Stimulated activated CD4-positive, alpha-beta T cell treated with anti-CD3 and anti-CD28 coated beads, Interleukin-1b, Interleukin-23, amount 100 ng/mL, for 1 hour (primary cell): ENCODE measurements around the gene C9.
"Not testable (repeated sequence)": the region's sequence is repeated elsewhere in the genome, so short reads cannot be mapped to it uniquely, and the experiment has no call there.

ENCODE experiments used
- DNase-seq, 2 donors: peaks; one replicate each; pipeline ENCODE4 v3.0.0-alpha.2; 2020; ENCODE audit warnings: low read depth in 2 of 2

Gene C9

DNA sequence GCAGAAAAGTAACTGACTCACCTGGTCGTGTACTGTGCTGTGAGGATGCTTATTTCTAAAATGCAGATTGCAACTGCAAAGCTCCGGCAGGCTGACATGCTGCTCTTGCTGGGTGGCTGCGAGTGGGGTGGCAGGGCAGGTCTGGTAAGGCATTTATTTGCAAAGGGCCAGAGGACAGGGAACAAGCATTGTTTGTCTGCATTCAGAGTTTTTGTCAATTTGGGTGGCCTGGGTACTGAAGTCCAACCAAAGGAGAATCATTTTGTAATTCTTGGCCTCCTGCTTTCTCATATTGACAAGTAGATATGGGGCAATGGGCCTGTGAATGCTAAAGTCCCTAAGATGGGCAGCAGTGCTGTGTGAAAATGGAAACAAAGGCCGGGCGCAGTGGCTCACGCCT is at the start of gene C9:
TSS of gene C9 (minus strand) at position 129 of the 400 bp plus-strand sequence. CDS start at position 98, 31 bp downstream.
- no peak for DNase-seq

DNA sequence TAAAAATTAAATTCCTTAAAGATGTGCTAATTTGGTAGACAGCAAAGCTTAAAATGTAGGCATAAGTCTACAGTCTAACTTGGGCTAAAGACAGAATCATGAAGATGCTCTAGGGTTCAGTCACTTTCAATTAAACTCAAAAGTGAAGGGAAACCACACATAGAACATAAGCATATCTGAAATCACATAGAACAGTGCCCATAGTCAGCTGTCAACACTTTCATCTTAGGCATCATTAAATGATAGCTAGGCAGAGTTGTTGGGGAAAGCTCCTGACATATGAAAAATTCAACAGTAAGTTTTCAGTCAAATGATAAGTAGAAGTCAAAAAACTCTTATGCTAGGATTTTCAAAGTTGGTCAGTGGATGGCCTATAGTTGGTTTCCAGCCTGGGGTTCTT is 49.5 kb upstream of the C9 start:
- no peak for DNase-seq

- DNase-seq: no peak
Observed at GRCh38 chr5:39412721-39413394, 48.6 kb upstream of the C9 start.

DNA sequence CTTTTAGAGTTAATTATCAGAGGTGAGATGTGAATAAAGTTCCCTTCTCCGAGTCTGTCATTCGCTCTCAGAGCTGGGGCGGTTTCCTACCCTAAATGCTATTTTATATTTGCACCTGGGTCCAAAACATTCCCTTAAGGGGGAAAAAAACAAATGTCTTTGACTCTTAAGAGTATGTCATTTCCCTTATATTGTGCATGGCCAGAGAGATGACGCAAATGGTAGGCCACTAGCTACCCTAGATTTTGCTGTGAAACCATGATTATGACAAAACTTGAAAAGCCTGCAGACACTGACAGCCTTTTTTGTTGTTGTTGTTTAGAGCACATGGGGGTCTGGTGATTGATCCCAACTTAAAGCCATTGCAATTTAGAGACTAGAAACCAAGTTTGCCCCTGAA is 47.7 kb upstream of the C9 start:
- DNase-seq: no peak

DNA sequence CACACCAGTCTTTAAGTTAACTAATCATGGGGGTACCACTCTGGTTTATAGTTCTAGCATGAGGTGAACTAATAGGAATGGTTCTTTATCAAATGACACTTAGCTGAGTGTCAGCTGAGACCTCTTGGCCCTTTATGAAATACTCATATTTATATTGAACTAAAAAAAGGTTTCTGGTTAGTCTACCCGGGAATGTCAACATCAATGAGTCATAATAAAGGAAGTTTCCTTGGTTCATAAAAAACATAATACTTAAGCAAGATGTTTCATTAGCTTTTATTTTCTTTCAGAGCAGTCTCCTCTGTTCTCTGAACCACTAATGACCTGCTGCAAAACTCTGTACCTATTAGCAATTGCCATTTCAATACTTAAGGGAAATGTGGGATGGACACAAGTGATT is 46.8 kb upstream of the C9 start:
- DNase-seq: no peak

GRCh38 chr5:39409033-39409432 is 44.7 kb upstream of the C9 start:
- no peak for DNase-seq

DNA sequence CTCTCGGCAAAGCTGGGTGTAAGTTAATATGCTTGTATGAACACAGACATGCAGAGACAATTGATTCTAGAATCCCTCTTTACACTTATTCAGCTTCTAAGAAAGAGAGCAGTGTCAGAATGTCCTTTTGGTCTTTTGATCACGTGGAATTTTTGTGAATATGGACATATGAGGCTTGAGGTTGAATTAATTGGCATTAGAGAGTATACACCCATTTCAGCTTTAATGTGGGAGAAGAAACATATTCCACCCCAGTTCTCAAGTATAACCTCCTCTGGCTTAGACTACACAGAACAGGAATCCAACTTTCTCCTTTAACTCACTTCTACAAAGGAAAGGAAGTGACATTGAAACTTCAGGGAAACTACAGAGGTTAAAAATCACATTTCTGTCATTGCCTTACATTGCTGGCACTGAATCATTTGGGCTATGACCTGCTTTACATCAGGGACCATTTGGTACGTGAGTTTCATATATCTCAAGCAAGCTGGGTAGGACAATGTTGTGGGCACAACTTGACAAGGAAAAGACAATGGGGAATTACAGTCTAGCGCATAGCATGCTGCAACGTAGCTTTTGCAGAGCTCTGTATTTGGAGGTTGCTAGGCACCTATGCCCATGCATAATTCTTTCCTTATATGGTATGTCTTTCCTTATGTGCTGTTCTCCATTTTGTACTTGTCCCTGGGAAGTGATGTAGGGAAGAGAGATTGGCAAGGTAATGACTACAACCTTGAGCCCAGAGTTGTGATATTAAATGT is 41.0 kb upstream of the C9 start:
- DNase-seq: no peak

DNA sequence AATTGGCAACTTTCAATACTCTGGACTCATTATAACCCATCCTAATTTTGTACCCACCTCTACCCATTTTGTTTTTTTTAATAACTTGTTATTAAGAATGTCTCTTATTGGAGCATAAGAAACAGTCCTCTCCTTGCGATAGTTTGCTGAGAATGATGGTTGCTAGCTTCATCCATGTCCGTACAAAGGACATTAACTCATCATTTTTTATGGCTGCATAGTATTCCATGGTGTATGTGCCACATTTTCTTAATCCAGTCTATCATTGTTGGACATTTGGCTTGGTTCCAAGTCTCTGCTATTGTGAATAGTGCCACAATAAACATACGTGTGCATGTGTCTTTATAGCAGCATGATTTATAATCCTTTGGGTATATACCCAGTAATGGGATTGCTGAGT is 39.5 kb upstream of the C9 start:
- not testable (repeated sequence) for DNase-seq

DNA sequence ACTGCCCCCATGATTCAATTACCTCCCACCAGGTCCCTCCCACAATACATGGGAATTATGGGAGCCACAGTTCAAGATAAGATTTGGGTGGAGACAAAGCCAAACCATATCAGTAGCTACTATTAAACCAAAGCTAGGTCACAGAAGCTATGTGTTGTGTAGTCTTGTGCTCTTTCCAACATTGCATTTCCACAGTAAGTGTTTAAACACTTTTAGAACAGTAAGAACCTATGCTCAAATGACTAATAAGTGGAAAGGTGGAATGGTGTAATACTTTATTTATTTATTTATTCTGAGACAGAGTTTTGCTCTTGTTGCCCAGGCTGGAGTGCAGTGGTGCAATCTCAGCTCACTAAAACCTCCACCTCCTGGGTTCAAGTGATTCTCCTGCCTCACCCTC is 37.8 kb upstream of the C9 start:
- not testable (repeated sequence) for DNase-seq

DNA sequence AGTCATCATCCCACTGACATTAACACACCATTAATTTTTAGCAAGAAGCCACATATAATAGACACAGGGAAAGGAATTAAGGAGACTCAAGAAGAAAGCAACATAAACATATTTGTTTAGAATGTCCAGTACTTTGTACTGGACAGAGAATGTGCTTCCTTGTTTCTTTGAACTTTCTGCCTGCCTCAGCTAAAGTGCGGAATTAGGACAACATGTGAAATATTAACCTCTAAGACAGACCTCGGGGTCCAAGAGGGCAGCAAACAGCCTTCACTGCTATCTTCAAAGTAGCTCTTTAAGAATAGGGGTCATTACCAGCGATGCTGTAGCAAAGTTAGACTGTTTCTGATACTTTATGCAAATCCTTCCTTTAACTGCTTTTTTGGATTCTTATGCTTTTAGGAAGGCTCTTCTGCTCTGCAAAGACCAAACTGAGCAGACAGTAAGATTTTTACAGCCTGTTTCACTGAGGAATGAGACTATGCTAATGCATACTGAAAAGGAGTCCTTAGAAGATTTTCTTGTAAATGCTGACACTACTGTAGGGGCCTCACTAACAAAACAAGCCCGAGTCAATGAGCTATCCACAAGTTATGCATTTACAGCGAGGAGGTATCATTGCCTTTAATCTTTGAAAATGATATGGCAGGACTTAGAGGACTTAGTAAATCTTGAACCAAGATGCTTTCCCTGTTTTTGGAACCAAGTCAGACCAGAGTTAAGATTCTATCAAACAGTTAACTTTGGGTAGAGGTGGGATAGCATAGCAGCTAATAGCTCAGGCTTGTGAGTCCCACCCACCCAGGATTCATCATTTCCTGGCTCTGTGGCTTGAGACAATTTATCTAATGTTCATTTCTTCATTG is 36.7 kb upstream of the C9 start:
- no peak for DNase-seq

- DNase-seq: no peak
Observed at GRCh38 chr5:39399135-39400036, 35.1 kb upstream of the C9 start.

- DNase-seq: no peak
Observed at GRCh38 chr5:39396843-39397242, 32.5 kb upstream of the C9 start.

DNA sequence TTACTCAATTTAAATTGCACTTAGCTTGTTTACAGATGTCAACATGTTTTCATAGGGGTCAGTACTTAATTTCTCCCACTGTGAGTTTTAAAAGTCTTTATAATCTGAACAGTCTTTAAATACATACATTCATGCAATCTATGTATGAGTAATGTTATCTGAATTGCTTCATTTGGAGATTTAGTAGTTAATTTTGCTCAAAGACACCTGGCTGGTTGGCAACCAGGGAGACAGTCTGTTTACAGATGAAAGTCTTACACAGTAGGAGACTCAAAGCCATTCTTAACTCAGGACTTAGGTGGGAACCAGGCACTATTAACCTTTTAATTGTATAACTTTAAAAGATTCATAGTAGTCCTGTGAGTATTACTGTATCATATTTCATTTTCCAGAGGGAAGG is 31.2 kb upstream of the C9 start:
- DNase-seq: no peak

GRCh38 chr5:39394946-39395345 is 30.7 kb upstream of the C9 start:
- DNase-seq: no peak

DNA sequence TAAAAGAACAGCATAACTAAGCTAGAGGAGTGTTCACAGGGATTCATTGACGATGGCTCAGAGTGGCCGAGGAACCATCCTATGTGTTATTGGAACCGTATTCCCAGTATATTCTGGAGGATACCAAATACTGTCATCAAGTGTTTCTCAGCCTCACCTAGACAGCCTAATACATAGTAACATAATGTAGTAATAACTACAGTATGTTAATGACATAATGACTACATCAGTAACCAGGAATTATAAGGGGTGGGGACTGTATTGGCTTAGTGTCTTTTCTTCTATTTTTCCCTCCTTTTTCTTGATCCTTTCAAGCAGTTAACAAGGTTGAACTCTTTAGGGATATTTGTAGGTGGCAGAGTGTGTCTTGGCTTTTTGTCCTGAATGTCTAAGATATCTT is 26.6 kb upstream of the C9 start:
- no peak for DNase-seq

- DNase-seq: no peak
Observed at GRCh38 chr5:39387293-39387692, 23.0 kb upstream of the C9 start.

DNA sequence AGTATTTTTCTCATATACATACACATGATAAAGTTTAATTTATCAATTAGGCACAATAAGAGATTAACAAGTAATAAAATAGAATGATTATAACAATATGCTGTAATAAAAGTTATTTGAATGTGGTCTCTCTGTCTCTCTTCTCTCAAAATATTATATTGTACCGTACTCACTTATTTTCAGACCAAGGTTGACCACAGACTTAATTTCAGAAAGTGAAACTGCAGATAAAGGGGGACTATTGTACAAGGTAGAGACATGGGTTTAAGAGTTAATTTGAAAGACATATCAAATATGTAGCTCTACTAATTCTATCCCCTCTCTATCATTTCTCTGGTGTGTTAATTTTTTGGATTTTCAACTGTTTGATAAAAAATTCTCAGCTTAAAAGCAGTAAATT is 20.0 kb upstream of the C9 start:
- DNase-seq: no peak

GRCh38 chr5:39381376-39381775 is 17.1 kb upstream of the C9 start:
- DNase-seq: no peak

- no peak for DNase-seq
Observed at GRCh38 chr5:39379693-39380092, 15.4 kb upstream of the C9 start.

DNA sequence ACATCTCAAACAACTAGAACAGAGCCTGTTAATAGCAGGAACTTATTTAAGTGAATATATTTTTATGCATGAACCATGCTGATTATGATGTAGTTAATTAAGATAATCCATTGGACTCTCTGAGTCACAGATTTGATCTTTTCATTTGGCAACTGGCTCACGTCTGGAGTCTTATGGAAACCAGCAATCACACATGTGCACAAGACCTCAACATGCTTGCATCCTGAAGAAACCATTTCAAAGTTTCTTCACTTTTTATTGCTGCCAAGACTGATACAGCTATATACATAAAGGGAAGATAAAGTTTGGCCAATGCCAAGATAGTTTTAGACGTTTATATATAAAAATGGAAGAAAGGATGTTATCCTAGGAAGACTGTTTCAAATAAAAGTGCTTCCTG is 13.3 kb upstream of the C9 start:
- DNase-seq: no peak

DNA sequence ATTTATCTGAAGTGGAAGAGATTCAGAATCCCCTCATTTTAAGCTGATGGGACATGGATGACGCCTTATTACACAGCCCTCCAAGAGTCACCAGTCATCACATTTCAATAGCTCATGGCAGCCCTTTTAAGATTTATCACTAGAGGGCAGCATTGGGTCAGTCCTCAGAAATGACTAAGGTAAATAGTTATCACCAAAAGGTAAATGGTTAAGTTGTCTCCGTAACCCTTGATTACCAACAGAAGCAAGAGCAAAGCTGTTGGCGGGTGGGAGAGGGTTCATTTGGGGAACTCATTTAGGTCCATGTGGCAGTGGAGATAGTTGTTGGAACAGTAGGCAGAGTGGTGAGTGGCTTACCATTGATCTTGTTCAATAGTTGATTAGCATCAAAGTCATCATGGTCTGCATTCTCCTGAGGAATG is 12.0 kb upstream of the C9 start:
- DNase-seq: no peak

- no peak for DNase-seq
Observed at GRCh38 chr5:39373791-39374190, 9.5 kb upstream of the C9 start.
